GM12878 (cell line): ENCODE measurements around the gene PLA2G15. TPM values are rescaled to one million over a fixed set of nuclear protein-coding genes. Genes with fewer than 3 reads are reported as not detected.
A peak's percentile ranks its signal among the peaks of the same experiment; 100 is the strongest.

ENCODE experiments used
- ATAC-seq: fragments of 200-7000 bp; cut with Tn5 transposase; 3 replicates; pipeline ENCODE4 v1.9.1; 2020; ENCODE audit warnings: mild to moderate bottlenecking, moderate library complexity
- BruUV-seq: library from RNA; stranded (reverse); fragments of 400-500 nt; replicated peaks from 2 replicates; lab custom pipeline; 2021; lab: Mats Ljungman, UMichigan
- CTCF ChIA-PET: fragments of 300-600 bp; sonication (Branson Sonifier 250); formaldehyde crosslinking; extraction: SDS; loops from one replicate; lab custom pipeline; 2021; ENCODE audit warnings: inconsistent platforms; lab: Yijun Ruan, JAX
- POLR2A ChIA-PET: fragments of 350-600 bp; formaldehyde crosslinking; extraction: SDS; loops from one replicate; lab custom pipeline; 2021; ENCODE audit warnings: inconsistent platforms; lab: Charles Lee
- RAD21 ChIA-PET: fragments of 300-600 bp; sonication (Branson Sonifier 250); formaldehyde crosslinking; loops from one replicate; lab custom pipeline; 2023; ENCODE audit warnings: antibody characterized with exemption; ENCODE audit not compliant: unreplicated experiment; lab: Charles Lee
- SMC1A ChIA-PET: fragments of 300-600 bp; sonication (Branson Sonifier 250); formaldehyde crosslinking; loops from one replicate; lab custom pipeline; 2023; ENCODE audit not compliant: unreplicated experiment, uncharacterized antibody; lab: Charles Lee
- DNase-seq: peaks from one replicate; pipeline ENCODE4 v3.0.0-alpha.2; 2011; ENCODE audit warnings: low read depth, low spot score
- FAIRE-seq: peaks from 3 replicates; lab custom pipeline; 2011; peaks lifted over from hg19 to GRCh38; lab: Jason Lieb, UNC
- H2AFZ ChIP-seq: 2 replicates; pipeline ENCODE4 v1.6.0; 2011; ENCODE audit warnings: low read depth, low read length, control low read depth; ENCODE audit not compliant: control insufficient read depth
- H3K27ac ChIP-seq: 2 replicates; pipeline ENCODE4 v1.5.1; 2011; ENCODE audit warnings: control low read depth; ENCODE audit not compliant: control insufficient read depth, insufficient read depth
- H3K27me3 ChIP-seq, 2 experiments: replicated peaks in 1 of 2; 2 replicates each; pipeline versions ENCODE4 v1.6.0 to v1.6.1; 2011; ENCODE audit warnings: low read length in 1 of 2; ENCODE audit not compliant: control insufficient read depth in 2 of 2, insufficient read depth in 2 of 2
- H3K36me3 ChIP-seq, 2 experiments: 2 replicates each; pipeline ENCODE4 v1.5.1; 2011; ENCODE audit warnings: low read length in 1 of 2; ENCODE audit not compliant: control insufficient read depth in 2 of 2, insufficient read depth in 2 of 2
- H3K4me1 ChIP-seq: 2 replicates; pipeline ENCODE4 v1.6.1; 2011; ENCODE audit warnings: mild to moderate bottlenecking, low read length, moderate library complexity, mixed read lengths; ENCODE audit not compliant: control insufficient read depth, insufficient read depth
- H3K4me2 ChIP-seq: 2 replicates; pipeline ENCODE4 v1.6.0; 2011; ENCODE audit warnings: control low read depth; ENCODE audit not compliant: control insufficient read depth, insufficient read depth
- H3K4me3 ChIP-seq: fragments of 200-600 bp; sonication (generic); 2 replicates; pipeline ENCODE4 v1.5.1; 2016
- H3K79me2 ChIP-seq: 2 replicates; pipeline ENCODE4 v1.6.0; 2011; ENCODE audit warnings: low read length; ENCODE audit not compliant: control insufficient read depth, insufficient read depth
- H3K9ac ChIP-seq: 2 replicates; pipeline ENCODE4 v1.8.0; 2011; ENCODE audit warnings: low read length, control low read depth, mixed read lengths; ENCODE audit not compliant: control insufficient read depth, insufficient read depth
- H3K9me3 ChIP-seq: replicated peaks from 3 replicates; pipeline ENCODE4 v1.5.1; 2011; ENCODE audit warnings: mild to moderate bottlenecking, low read length; ENCODE audit not compliant: control insufficient read depth, insufficient read depth
- H4K20me1 ChIP-seq: 2 replicates; pipeline ENCODE4 v1.6.0; 2011; ENCODE audit not compliant: control insufficient read depth, insufficient read depth
- CBFB ChIP-seq: IDR thresholded peaks from 2 replicates; pipeline ENCODE4 v1.6.1; 2016; ENCODE audit warnings: antibody characterized with exemption, low read depth
- HSF1 ChIP-seq: fragments of 150-350 bp; IDR thresholded peaks from 2 replicates; pipeline ENCODE4 v1.6.1; 2014; ENCODE audit warnings: mild to moderate bottlenecking, low read depth, low read length
- IRF5 ChIP-seq: fragments of 450-650 bp; IDR thresholded peaks from 2 replicates; pipeline ENCODE4 v1.6.1; 2017; ENCODE audit warnings: borderline replicate concordance
- PAX5 ChIP-seq: IDR thresholded peaks from 2 replicates; pipeline ENCODE4 v1.6.1; 2011; ENCODE audit warnings: low read depth, low read length, borderline replicate concordance
- POLR2AphosphoS5 ChIP-seq: IDR thresholded peaks from 2 replicates; pipeline ENCODE4 v1.6.1; 2011; ENCODE audit warnings: mild to moderate bottlenecking, low read length, inconsistent platforms
- TAF1 ChIP-seq: IDR thresholded peaks from 2 replicates; pipeline ENCODE4 v1.6.1; 2011; ENCODE audit warnings: mild to moderate bottlenecking, low read depth, low read length, borderline replicate concordance
- ZBED1 ChIP-seq: IDR thresholded peaks from 2 replicates; pipeline ENCODE4 v1.6.1; 2016; ENCODE audit warnings: borderline replicate concordance
- ZBTB4 ChIP-seq: fragments of 450-650 bp; formaldehyde crosslinking; IDR thresholded peaks from 2 replicates; pipeline ENCODE4 v1.4.0; 2022; ENCODE audit warnings: mild to moderate bottlenecking, moderate library complexity
- ZNF687 ChIP-seq: fragments of 450-650 bp; IDR thresholded peaks from 2 replicates; pipeline ENCODE4 v1.6.1; 2017; ENCODE audit warnings: mild to moderate bottlenecking, moderate library complexity
- WGBS: methylation state at CpG from one replicate; pipeline ENCODE4 v1.1.6; 2016; ENCODE audit warnings: low lambda C conversion rate; ENCODE audit not compliant: insufficient replicate concordance, insufficient coverage; ENCODE audit errors: missing lambda C conversion rate; 5-methylcytosine and 5-hydroxymethylcytosine counted together
- in situ Hi-C: fragments of 300-500 bp; cut with MboI; formaldehyde crosslinking; loops from 9 replicates; pipeline ENCODE4 v1.14.3; 2018; ENCODE audit warnings: mixed read lengths
- intact Hi-C: fragments of 100-400 bp; cut with micrococcal nuclease; formaldehyde crosslinking; loops from one replicate; pipeline ENCODE4 v1.14.2; 2022; ENCODE audit not compliant: unreplicated experiment
- polyA plus RNA-seq, 11 experiments: library from polyadenylated mRNA; depleted of rRNA in 4 of 11; unstranded in 6 of 11; stranded (reverse) in 5 of 11; fragments of >200 nt; fragmentation: Nextera tagmentation in 4 of 11; fragmentation: Illumina TruSeq in 1 of 11; extraction: Ambion mirVana in 4 of 11; extraction: Trizol in 1 of 11; gene quantifications; 1 replicate in 1 of 11; 2 replicates in 10 of 11; pipeline versions ENCODE4 v1.2.1 to v1.2.3, GENCODE V29; 2011 to 2016; ENCODE audit warnings: inconsistent platforms in 2 of 11, missing spikeins in 2 of 11, low read depth in 1 of 11
- total RNA-seq, 4 experiments: library from RNA; depleted of rRNA in 3 of 4; stranded (reverse); fragments of >200 nt in 3 of 4; fragmentation: Illumina TruSeq in 1 of 4; extraction: Trizol in 1 of 4; gene quantifications; 2 replicates each; pipeline versions ENCODE4 v1.2.1 to v1.2.3, GENCODE V29; 2013 to 2021
- TF ChIP-seq, protein P1 (sequence below): IDR thresholded peaks from 2 replicates; pipeline ENCODE4 v1.6.1; 2011; ENCODE audit warnings: borderline replicate concordance, low read depth, mild to moderate bottlenecking, moderate library complexity, mixed read lengths, low read length; ENCODE audit not compliant: insufficient read depth; ENCODE audit errors: extremely low read length

PLA2G15 gene
- total and polyA plus RNA-seq, 10 of the 15 experiments (the other 5 are each of a cell fraction or from before 2014, with no cell fraction given): 0.31 to 9.4 (median 6.8) TPM

DNA sequence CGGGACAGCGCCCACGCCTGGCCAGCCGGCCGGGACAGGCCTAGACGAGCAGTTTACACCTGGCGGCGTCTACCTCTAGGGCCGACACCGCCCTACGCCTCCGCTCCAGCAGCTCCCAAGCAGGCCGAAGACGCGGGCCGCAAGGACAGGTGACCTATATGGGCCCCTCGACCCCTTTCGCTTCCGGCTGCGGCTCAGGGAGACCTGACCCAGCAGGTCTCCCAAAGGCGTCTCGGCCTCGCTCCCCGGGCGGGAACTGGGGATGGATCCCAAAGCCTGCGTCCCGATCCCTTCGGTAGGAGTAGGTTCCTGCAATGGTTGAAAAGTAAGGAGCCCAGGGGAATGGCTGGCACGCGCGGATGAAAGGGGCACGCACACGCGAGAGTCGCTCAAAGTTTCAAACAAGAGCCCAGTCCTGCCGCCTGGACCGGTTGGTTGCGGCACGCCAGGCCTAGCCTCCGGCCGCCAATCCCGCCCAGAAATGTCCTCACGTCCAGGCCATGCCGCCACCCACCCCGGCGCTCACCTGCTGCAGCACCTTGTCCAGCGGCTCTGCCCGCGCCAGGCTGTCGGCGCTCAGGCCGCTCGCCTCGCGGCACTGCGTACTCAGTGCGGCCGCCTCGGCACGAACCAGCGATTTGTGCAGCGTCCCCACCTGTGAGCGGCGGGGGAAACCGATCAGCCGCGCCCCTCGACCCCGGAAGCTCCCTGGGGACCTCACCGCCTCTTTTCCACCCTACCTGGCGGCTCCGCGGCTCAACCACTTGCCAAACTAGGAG is 9.9 kb upstream of the PLA2G15 start (continued):
- no peak for TF ChIP-seq IRF5
- no peak for TF ChIP-seq ZNF687

- BruUV-seq: no TSS peak
- WGBS: 21% methylated on average over 23 of the region's 36 CpGs
- CTCF ChIA-PET: no interaction called here
- peak within 1 kb of the TSS; percentile 97 for H2AFZ ChIP-seq
- peak within 1 kb of the TSS; percentile 98 for H3K4me2 ChIP-seq
- FAIRE-seq (no peak), ATAC-seq (no peak), DNase-seq (no peak)
- SMC1A ChIA-PET: no interaction called here
- no peaks in the 10 kb centered on the region for H3K9me3 ChIP-seq
- H3K27me3 ChIP-seq: no peaks in the 10 kb centered on the region
- H3K9ac ChIP-seq: peak within 1 kb of the TSS; percentile 68
- no peaks in the 10 kb centered on the region for H4K20me1 ChIP-seq
- no peaks in the 10 kb centered on the region for H3K79me2 ChIP-seq
- no peaks in the 10 kb centered on the region for H3K36me3 ChIP-seq
- POLR2A ChIA-PET: interaction anchor here (0.6 to 1.0 kb wide), 2 partner anchors 9 to 487 kb away, joined by 3 read pairs; no protein-coding TSS in a partner anchor
- in situ Hi-C loops (no loop called here), intact Hi-C loops (no loop called here)
- H3K4me3 ChIP-seq: peak within 1 kb of the TSS; percentile 62
- RAD21 ChIA-PET: no interaction called here
- peaks cover 11% of the 10 kb centered on the region for H3K4me1 ChIP-seq
- H3K27ac ChIP-seq: peak within 1 kb of the TSS; percentile 14; the same call in 1 of the 2 replicates
- TF ChIP-seq CBFB: no peak
- TF ChIP-seq PAX5: no peak
- TF ChIP-seq POLR2AphosphoS5: no peak
- TF ChIP-seq TAF1: no peak
- TF ChIP-seq, protein P1, sequence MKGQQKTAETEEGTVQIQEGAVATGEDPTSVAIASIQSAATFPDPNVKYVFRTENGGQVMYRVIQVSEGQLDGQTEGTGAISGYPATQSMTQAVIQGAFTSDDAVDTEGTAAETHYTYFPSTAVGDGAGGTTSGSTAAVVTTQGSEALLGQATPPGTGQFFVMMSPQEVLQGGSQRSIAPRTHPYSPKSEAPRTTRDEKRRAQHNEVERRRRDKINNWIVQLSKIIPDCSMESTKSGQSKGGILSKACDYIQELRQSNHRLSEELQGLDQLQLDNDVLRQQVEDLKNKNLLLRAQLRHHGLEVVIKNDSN: no peak
- TF ChIP-seq ZBED1: no peak
- TF ChIP-seq HSF1: no peak
- no peak for TF ChIP-seq ZBTB4 (CRISPR knock-in tag)
Measured at GRCh38 chr16:68235887-68236136, 9.4 kb upstream of the PLA2G15 start, which contains the start of gene ESRP2. Gene ESRP2 (minus strand): TSS chr16:68236127. CDS start chr16:68236045, 82 bp downstream.
